ENCODE measurements around the gene RBM33. TPM values are rescaled to one million over a fixed set of nuclear protein-coding genes. Genes with fewer than 3 reads are reported as not detected.

The RBM33 gene
- total and polyA plus RNA-seq, 10 of the 15 experiments (the other 5 are each of a cell fraction or from before 2014, with no cell fraction given), result 4.7 to 67.2 (median 24.3) TPM

DNA sequence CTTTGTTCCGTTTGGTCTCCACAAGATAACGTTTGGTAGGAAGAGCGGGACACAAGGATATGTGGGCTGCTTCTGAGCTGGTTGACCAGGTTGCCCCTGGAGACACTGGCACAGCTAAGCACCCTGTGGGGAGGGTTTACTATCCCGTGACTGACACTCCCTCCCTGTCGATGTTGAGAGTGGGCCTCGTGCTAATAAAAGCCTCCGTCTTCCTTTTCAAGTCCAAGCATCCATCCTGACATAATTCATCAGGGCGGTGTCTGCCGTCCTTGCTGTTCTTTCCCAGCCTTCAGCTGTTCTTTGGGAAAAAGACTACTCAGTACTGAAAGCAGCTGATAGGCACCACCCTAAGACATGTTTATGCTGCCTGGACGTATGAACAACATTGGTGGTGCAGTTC lies 118.2 kb downstream of the RBM33 start:
- H3K4me1 ChIP-seq (ENCODE audit: control insufficient read depth, insufficient read depth, low read length), result peaks cover 26% of the 10 kb centered on the region
- no TSS peak for BruUV-seq (replicated peaks)
- H4K20me1 ChIP-seq (ENCODE audit: control insufficient read depth, insufficient read depth), result no peaks in the 10 kb centered on the region
- peak overlapping the region; percentile 77 for H3K27ac ChIP-seq (ENCODE audit: control insufficient read depth, insufficient read depth)
- CTCF ChIA-PET, result interaction anchor here (1.3 to 1.7 kb wide), 3 partner anchors 9 to 164 kb away, joined by 4 to 11 read pairs (median 4); no protein-coding TSS in a partner anchor
- H3K9me3 ChIP-seq (replicated peaks; ENCODE audit: control insufficient read depth, insufficient read depth, low read length), result peaks cover 14% of the 10 kb centered on the region; the same call in 2 of the 3 replicates
- no peak overlapping the region for H3K4me3 ChIP-seq
- no peak for DNase-seq (ENCODE audit: low read depth, low spot score)
- TF ChIP-seq, protein P1, sequence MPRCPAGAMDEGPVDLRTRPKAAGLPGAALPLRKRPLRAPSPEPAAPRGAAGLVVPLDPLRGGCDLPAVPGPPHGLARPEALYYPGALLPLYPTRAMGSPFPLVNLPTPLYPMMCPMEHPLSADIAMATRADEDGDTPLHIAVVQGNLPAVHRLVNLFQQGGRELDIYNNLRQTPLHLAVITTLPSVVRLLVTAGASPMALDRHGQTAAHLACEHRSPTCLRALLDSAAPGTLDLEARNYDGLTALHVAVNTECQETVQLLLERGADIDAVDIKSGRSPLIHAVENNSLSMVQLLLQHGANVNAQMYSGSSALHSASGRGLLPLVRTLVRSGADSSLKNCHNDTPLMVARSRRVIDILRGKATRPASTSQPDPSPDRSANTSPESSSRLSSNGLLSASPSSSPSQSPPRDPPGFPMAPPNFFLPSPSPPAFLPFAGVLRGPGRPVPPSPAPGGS (IDR thresholded peaks at IDR 0.05; ENCODE audit: borderline replicate concordance, insufficient read depth, low read depth, low read length, poor library complexity, severe bottlenecking), result no peak
- TF ChIP-seq ZZZ3 (IDR thresholded peaks at IDR 0.05; ENCODE audit: control insufficient read depth, insufficient read length, low read depth) (no peak), NFIC (IDR thresholded peaks at IDR 0.05; ENCODE audit: low read depth, low read length) (no peak), CBX3 (IDR thresholded peaks at IDR 0.05; ENCODE audit: borderline replicate concordance, low read depth) (no peak), PAX5 (IDR thresholded peaks at IDR 0.05; ENCODE audit: borderline replicate concordance, low read depth, low read length) (no peak), IKZF2 (IDR thresholded peaks at IDR 0.05) (no peak), SMARCA5 (IDR thresholded peaks at IDR 0.05) (no peak), CHD2 (IDR thresholded peaks at IDR 0.05; ENCODE audit: borderline replicate concordance, low read depth, low read length) (no peak), RUNX3 (IDR thresholded peaks at IDR 0.05; ENCODE audit: low read length) (no peak), NFYB (IDR thresholded peaks at IDR 0.05; ENCODE audit: insufficient read depth, low read depth, low read length) (no peak), SMAD5 (IDR thresholded peaks at IDR 0.05; ENCODE audit: low read depth) (no peak), POLR2AphosphoS2 (IDR thresholded peaks at IDR 0.05; ENCODE audit: low read depth, low read length) (no peak), TARDBP (IDR thresholded peaks at IDR 0.05; ENCODE audit: borderline replicate concordance) (no peak), TAF1 (IDR thresholded peaks at IDR 0.05; ENCODE audit: borderline replicate concordance, low read depth, low read length) (no peak), CEBPB (IDR thresholded peaks at IDR 0.05; ENCODE audit: borderline replicate concordance in 1 of 2, low read depth in 2 of 2, low read length in 2 of 2) (no peak), HDGF (IDR thresholded peaks at IDR 0.05) (no peak)
- TF ChIP-seq, protein P2, sequence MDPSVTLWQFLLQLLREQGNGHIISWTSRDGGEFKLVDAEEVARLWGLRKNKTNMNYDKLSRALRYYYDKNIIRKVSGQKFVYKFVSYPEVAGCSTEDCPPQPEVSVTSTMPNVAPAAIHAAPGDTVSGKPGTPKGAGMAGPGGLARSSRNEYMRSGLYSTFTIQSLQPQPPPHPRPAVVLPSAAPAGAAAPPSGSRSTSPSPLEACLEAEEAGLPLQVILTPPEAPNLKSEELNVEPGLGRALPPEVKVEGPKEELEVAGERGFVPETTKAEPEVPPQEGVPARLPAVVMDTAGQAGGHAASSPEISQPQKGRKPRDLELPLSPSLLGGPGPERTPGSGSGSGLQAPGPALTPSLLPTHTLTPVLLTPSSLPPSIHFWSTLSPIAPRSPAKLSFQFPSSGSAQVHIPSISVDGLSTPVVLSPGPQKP (IDR thresholded peaks at IDR 0.05; ENCODE audit: low read depth, low read length), result no peak
- H3K36me3 ChIP-seq (ENCODE audit: control insufficient read depth in 2 of 2, insufficient read depth in 2 of 2, low read length in 1 of 2), result peaks cover 32 to 42% of the 10 kb centered on the region in 2 experiments
- RAD21 ChIA-PET (ENCODE audit: unreplicated experiment), result interaction anchor here (1.0 kb wide), 1 partner anchor 9 kb away, joined by 3 read pairs; no protein-coding TSS in a partner anchor
- POLR2A ChIA-PET, result no interaction called here
- H3K79me2 ChIP-seq (ENCODE audit: control insufficient read depth, insufficient read depth, low read length), result peaks cover 51% of the 10 kb centered on the region
- SMC1A ChIA-PET (ENCODE audit: uncharacterized antibody, unreplicated experiment), result interaction anchor here (1.3 to 2.1 kb wide), 3 partner anchors 40 to 164 kb away, joined by 3 to 10 read pairs (median 5); no protein-coding TSS in a partner anchor
- H3K4me2 ChIP-seq (ENCODE audit: control insufficient read depth, insufficient read depth), result peak overlapping the region; percentile 68
- in situ Hi-C loops (cut with MboI) (loop anchor here (25.0 kb wide), 1 partner anchor 375 kb away; no protein-coding TSS in a partner anchor), intact Hi-C loops (cut with micrococcal nuclease; ENCODE audit: unreplicated experiment) (loop anchor here (10.0 kb wide), 1 partner anchor 838 kb away; no protein-coding TSS in a partner anchor)
- H3K9ac ChIP-seq (ENCODE audit: control insufficient read depth, insufficient read depth, low read length), result no peak overlapping the region
- FAIRE-seq, result no peak
- no peaks in the 10 kb centered on the region for H3K27me3 ChIP-seq (replicated peaks in 1 of 2; ENCODE audit: control insufficient read depth in 2 of 2, insufficient read depth in 2 of 2, low read length in 1 of 2)
- WGBS (ENCODE audit: insufficient coverage, insufficient replicate concordance, low lambda C conversion rate, missing lambda C conversion rate), result 97% methylated on average over 10 of the region's 10 CpGs
- no peak for ATAC-seq
- H2AFZ ChIP-seq (ENCODE audit: control insufficient read depth, low read depth, low read length), result no peak overlapping the region
